ENCODE data around the gene VPREB3.
"Not testable (repeated sequence)": the region's sequence is repeated elsewhere in the genome, so short reads cannot be mapped to it uniquely, and the experiment has no call there.

DNA sequence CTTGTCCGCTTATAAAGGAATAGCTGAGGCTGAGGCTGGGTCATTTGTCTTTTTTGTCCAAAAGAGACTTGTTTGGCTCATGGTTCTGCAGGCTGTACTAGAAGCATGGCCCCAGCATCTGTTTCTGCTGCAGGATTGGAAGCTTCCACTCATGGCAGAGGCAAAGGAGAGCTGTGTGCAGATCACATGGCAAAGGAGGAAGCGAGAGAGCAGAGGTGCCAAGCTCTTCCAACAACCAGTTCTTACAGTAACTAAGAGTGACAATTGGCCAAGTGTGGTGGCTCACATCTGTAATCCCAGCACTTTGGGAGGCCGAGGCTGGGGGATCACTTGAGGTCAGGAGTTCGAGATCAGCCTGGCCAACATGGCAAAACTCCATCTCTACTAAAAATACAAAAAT, 26.1 kb downstream of the VPREB3 start:
- not testable (repeated sequence) for TF ChIP-seq POLR2A (IDR thresholded peaks at IDR 0.05)
- TF ChIP-seq, protein P1, sequence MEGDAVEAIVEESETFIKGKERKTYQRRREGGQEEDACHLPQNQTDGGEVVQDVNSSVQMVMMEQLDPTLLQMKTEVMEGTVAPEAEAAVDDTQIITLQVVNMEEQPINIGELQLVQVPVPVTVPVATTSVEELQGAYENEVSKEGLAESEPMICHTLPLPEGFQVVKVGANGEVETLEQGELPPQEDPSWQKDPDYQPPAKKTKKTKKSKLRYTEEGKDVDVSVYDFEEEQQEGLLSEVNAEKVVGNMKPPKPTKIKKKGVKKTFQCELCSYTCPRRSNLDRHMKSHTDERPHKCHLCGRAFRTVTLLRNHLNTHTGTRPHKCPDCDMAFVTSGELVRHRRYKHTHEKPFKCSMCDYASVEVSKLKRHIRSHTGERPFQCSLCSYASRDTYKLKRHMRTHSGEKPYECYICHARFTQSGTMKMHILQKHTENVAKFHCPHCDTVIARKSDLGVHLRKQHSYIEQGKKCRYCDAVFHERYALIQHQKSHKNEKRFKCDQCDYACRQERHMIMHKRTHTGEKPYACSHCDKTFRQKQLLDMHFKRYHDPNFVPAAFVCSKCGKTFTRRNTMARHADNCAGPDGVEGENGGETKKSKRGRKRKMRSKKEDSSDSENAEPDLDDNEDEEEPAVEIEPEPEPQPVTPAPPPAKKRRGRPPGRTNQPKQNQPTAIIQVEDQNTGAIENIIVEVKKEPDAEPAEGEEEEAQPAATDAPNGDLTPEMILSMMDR (IDR thresholded peaks at IDR 0.05): not testable (repeated sequence)

All from adrenal gland (tissue), 5 donors.